ENCODE measurements around the gene POLR2A.

POLR2A gene

DNA sequence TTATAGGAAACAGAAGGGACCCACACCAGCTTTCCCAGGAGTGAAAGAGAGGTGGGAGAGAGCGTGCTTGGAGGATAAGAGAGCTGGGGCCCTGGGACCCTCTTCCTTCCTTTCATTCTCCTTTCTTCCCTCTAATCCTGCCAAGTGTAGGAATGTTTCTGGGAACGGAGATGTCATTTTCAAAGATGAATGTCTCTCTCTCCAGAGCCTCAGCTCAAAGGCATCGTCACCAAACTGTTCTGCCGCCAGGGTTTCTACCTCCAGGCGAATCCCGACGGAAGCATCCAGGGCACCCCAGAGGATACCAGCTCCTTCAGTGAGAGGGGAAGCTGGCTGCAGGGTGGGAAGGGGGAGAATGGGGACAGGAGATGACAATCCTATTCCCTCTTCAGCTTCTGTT lies 42.9 kb upstream of the POLR2A start:
- H3K9ac ChIP-seq (ENCODE audit: low read depth, low read length), result no peak overlapping the region

DNA sequence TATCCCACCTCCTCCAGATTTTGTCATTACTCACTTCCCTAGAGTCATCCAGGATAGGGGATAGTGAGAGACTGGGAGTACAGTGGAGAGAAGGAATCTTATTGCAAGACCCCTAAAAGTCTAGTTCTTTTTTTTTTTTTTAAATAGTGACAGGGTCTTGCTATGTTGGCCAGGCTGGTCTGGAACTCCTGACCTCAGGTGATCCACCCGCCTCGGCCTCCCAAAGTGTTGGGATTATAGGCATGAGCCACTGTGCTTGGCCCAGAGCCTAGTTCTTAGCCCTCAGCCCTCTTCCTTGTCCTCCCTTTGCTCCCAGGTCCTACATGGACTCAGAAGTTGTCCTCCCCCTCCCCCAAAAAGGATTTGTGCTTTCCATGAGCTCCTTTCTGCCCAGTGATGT lies 42.0 kb upstream of the POLR2A start:
- Histone ChIP-seq H3K9me3 (ENCODE audit: insufficient read depth, low read length, severe bottlenecking) (no peaks in the 10 kb centered on the region), H3K27me3 (ENCODE audit: insufficient read depth, low read length, poor library complexity) (peaks cover 2% of the 10 kb centered on the region), H3K27ac (ENCODE audit: low read length) (no peak overlapping the region), H3K4me3 (ENCODE audit: low read depth in 1 of 2, low read length in 2 of 2) (no peak overlapping the region), H3K9ac (ENCODE audit: low read depth, low read length) (no peak overlapping the region), H3K36me3 (ENCODE audit: insufficient read depth, low read length) (no peaks in the 10 kb centered on the region; the same call in 1 of the 2 replicates), H3K4me2 (ENCODE audit: insufficient read depth, low read length) (no peak overlapping the region), H3K4me1 (ENCODE audit: insufficient read depth, low read length) (peaks cover 12% of the 10 kb centered on the region), H3K79me2 (ENCODE audit: insufficient read depth, low read length) (no peaks in the 10 kb centered on the region), H2AFZ (ENCODE audit: low read depth, low read length) (no peak overlapping the region), H4K20me1 (ENCODE audit: insufficient read depth, low read length) (no peaks in the 10 kb centered on the region)
- DNase-seq (no peak), ATAC-seq (ENCODE audit: insufficient read depth, low read depth) (no peak)
- no peak for TF ChIP-seq EZH2 (IDR thresholded peaks at IDR 0.05; ENCODE audit: borderline replicate concordance, low read depth, low read length, severe bottlenecking)
- TF ChIP-seq, protein P1, sequence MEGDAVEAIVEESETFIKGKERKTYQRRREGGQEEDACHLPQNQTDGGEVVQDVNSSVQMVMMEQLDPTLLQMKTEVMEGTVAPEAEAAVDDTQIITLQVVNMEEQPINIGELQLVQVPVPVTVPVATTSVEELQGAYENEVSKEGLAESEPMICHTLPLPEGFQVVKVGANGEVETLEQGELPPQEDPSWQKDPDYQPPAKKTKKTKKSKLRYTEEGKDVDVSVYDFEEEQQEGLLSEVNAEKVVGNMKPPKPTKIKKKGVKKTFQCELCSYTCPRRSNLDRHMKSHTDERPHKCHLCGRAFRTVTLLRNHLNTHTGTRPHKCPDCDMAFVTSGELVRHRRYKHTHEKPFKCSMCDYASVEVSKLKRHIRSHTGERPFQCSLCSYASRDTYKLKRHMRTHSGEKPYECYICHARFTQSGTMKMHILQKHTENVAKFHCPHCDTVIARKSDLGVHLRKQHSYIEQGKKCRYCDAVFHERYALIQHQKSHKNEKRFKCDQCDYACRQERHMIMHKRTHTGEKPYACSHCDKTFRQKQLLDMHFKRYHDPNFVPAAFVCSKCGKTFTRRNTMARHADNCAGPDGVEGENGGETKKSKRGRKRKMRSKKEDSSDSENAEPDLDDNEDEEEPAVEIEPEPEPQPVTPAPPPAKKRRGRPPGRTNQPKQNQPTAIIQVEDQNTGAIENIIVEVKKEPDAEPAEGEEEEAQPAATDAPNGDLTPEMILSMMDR (IDR thresholded peaks at IDR 0.05; ENCODE audit: borderline replicate concordance, extremely low read depth, low read length, poor library complexity, severe bottlenecking), result no peak

More for the DNA sequence above, 42.9 kb upstream of the POLR2A start:
- Histone ChIP-seq H3K79me2 (ENCODE audit: insufficient read depth, low read length) (peaks cover 5% of the 10 kb centered on the region), H3K4me1 (ENCODE audit: insufficient read depth, low read length) (peaks cover 19% of the 10 kb centered on the region), H3K27ac (ENCODE audit: low read length) (no peak overlapping the region), H3K36me3 (ENCODE audit: insufficient read depth, low read length) (peaks cover 3% of the 10 kb centered on the region; the same call in 1 of the 2 replicates), H3K4me2 (ENCODE audit: insufficient read depth, low read length) (no peak overlapping the region), H2AFZ (ENCODE audit: low read depth, low read length) (no peak overlapping the region), H3K9me3 (ENCODE audit: insufficient read depth, low read length, severe bottlenecking) (no peaks in the 10 kb centered on the region), H4K20me1 (ENCODE audit: insufficient read depth, low read length) (no peaks in the 10 kb centered on the region), H3K4me3 (ENCODE audit: low read depth in 1 of 2, low read length in 2 of 2) (no peak overlapping the region), H3K27me3 (ENCODE audit: insufficient read depth, low read length, poor library complexity) (peaks cover 2% of the 10 kb centered on the region)
- no peak for DNase-seq
- TF ChIP-seq, protein P1 (IDR thresholded peaks at IDR 0.05; ENCODE audit: borderline replicate concordance, extremely low read depth, low read length, poor library complexity, severe bottlenecking), result no peak
- TF ChIP-seq EZH2 (IDR thresholded peaks at IDR 0.05; ENCODE audit: borderline replicate concordance, low read depth, low read length, severe bottlenecking), result no peak
- ATAC-seq (ENCODE audit: insufficient read depth, low read depth), result no peak

GRCh38 chr17:7443499-7444485 lies 40.4 kb upstream of the POLR2A start:
- Histone ChIP-seq H3K27ac (ENCODE audit: low read length) (no peak overlapping the region), H3K9me3 (ENCODE audit: insufficient read depth, low read length, severe bottlenecking) (no peaks in the 10 kb centered on the region), H3K9ac (ENCODE audit: low read depth, low read length) (no peak overlapping the region), H3K4me1 (ENCODE audit: insufficient read depth, low read length) (peaks cover 12% of the 10 kb centered on the region), H3K4me3 (ENCODE audit: low read depth in 1 of 2, low read length in 2 of 2) (no peak overlapping the region), H3K27me3 (ENCODE audit: insufficient read depth, low read length, poor library complexity) (peaks cover 2% of the 10 kb centered on the region), H3K4me2 (ENCODE audit: insufficient read depth, low read length) (0 out of 2 replicates have a peak overlapping the region, but pooled peaks have one; percentile 52), H3K36me3 (ENCODE audit: insufficient read depth, low read length) (no peaks in the 10 kb centered on the region), H3K79me2 (ENCODE audit: insufficient read depth, low read length) (no peaks in the 10 kb centered on the region), H4K20me1 (ENCODE audit: insufficient read depth, low read length) (no peaks in the 10 kb centered on the region), H2AFZ (ENCODE audit: low read depth, low read length) (no peak overlapping the region)
- TF ChIP-seq, protein P1 (IDR thresholded peaks at IDR 0.05; ENCODE audit: borderline replicate concordance, extremely low read depth, low read length, poor library complexity, severe bottlenecking), result no peak
- no peak for TF ChIP-seq EZH2 (IDR thresholded peaks at IDR 0.05; ENCODE audit: borderline replicate concordance, low read depth, low read length, severe bottlenecking)
- ATAC-seq (ENCODE audit: insufficient read depth, low read depth), result no peak
- DNase-seq, result no peak
